Prostate gland (tissue), 2 donors: ENCODE measurements around the gene TAGAP. TPM values are rescaled to one million over a fixed set of nuclear protein-coding genes. Genes with fewer than 3 reads are reported as not detected.
"Not testable (repeated sequence)": the region's sequence is repeated elsewhere in the genome, so short reads cannot be mapped to it uniquely, and the experiment has no call there.

Experiments used
- DNase-seq: peaks from one replicate; pipeline ENCODE4 v3.0.0-alpha.2; 2019; ENCODE audit warnings: low spot score
- H3K27ac ChIP-seq, 2 donors: fragments of 200-600 bp; sonication (generic); 2 replicates each; pipeline ENCODE4 v1.5.1; 2017 to 2019
- H3K27me3 ChIP-seq: fragments of 200-600 bp; sonication (generic); replicated peaks from 2 replicates; pipeline ENCODE4 v1.5.1; 2019; ENCODE audit not compliant: insufficient read depth
- H3K36me3 ChIP-seq, 2 donors: fragments of 200-600 bp; sonication (generic); 1 replicate in 1 of 2; 2 replicates in 1 of 2; pipeline versions ENCODE4 v1.5.1 to v1.8.1; 2017 to 2019
- H3K4me1 ChIP-seq: fragments of 200-600 bp; sonication (generic); replicated peaks from 2 replicates; pipeline ENCODE4 v1.5.1; 2019
- H3K4me3 ChIP-seq, 2 donors: fragments of 200-600 bp; sonication (generic); 2 replicates each; pipeline ENCODE4 v1.5.1; 2017 to 2019
- H3K9me3 ChIP-seq: fragments of 200-600 bp; sonication (generic); 2 replicates; pipeline ENCODE4 v1.5.1; 2017
- CTCF ChIP-seq, 4 experiments: fragments of 200-600 bp in 2 of 4; fragments of 450-650 bp in 2 of 4; sonication (generic) in 2 of 4; IDR thresholded peaks; 1 replicate in 3 of 4; 2 replicates in 1 of 4; pipeline ENCODE4 v1.5.1; 2016 to 2019; ENCODE audit warnings: antibody characterized with exemption in 4 of 4, mild to moderate bottlenecking in 2 of 4, moderate library complexity in 2 of 4
- POLR2A ChIP-seq: fragments of 450-650 bp; IDR thresholded peaks from one replicate; pipeline ENCODE4 v1.6.1; 2016; ENCODE audit warnings: antibody characterized with exemption, mild to moderate bottlenecking
- POLR2AphosphoS5 ChIP-seq: sonication (generic); formaldehyde crosslinking; IDR thresholded peaks from one replicate; pipeline ENCODE4 v1.6.1; 2017; ENCODE audit warnings: antibody characterized with exemption
- WGBS: methylation state at CpG from one replicate; pipeline ENCODE4 v1.1.5; 2018; 5-methylcytosine and 5-hydroxymethylcytosine counted together
- intact Hi-C: fragments of 100-400 bp; cut with DNase I; formaldehyde crosslinking; loops from one replicate; pipeline ENCODE4 v1.14.2; 2022
- total RNA-seq, 2 donors: library from RNA; depleted of rRNA; stranded (reverse); fragments of >200 nt; gene quantifications; one replicate each; pipeline ENCODE4 v1.1.0, GENCODE V29; 2016

Gene TAGAP
- total RNA-seq, 2 donors from 2014 or later = 2.6 to 4.8 TPM

GRCh38 chr6:158996856-158997255 lies 47.9 kb downstream of the TAGAP start:
- no peak for DNase-seq
- Histone ChIP-seq H3K27ac (no peak overlapping the region), H3K4me3 (no peak overlapping the region), H3K4me1 (no peaks in the 10 kb centered on the region), H3K9me3 (no peaks in the 10 kb centered on the region), H3K27me3 (no peaks in the 10 kb centered on the region), H3K36me3 (no peaks in the 10 kb centered on the region)
- intact Hi-C loops = no loop called here
- TF ChIP-seq CTCF (IDR thresholded peaks at IDR 0.05) (no peak), POLR2AphosphoS5 (no peak)
- WGBS = 88% methylated on average over 2 of the region's 2 CpGs

GRCh38 chr6:158993639-158994038 lies 51.2 kb downstream of the TAGAP start:
- intact Hi-C loops = no loop called here
- no peaks in the 10 kb centered on the region for H3K9me3 ChIP-seq
- DNase-seq = no peak
- H3K27ac ChIP-seq = no peak overlapping the region
- no peaks in the 10 kb centered on the region for H3K4me1 ChIP-seq
- no peak overlapping the region for H3K4me3 ChIP-seq
- no peak for TF ChIP-seq CTCF (IDR thresholded peaks at IDR 0.05)
- no peak for TF ChIP-seq POLR2AphosphoS5
- TF ChIP-seq POLR2A = no peak
- H3K36me3 ChIP-seq = no peaks in the 10 kb centered on the region
- no peaks in the 10 kb centered on the region for H3K27me3 ChIP-seq
- 94% methylated on average over 3 of the region's 3 CpGs for WGBS

- no peaks in the 10 kb centered on the region for H3K9me3 ChIP-seq
- TF ChIP-seq POLR2AphosphoS5 (no peak), POLR2A (no peak), CTCF (IDR thresholded peaks at IDR 0.05) (no peak)
- 96% methylated on average over 2 of the region's 2 CpGs for WGBS
Observed at GRCh38 chr6:158991017-158991723, 53.6 kb downstream of the TAGAP start.

GRCh38 chr6:158989711-158990110 lies 55.1 kb downstream of the TAGAP start:
- intact Hi-C loops, H3K36me3 ChIP-seq, H3K27me3 ChIP-seq, H3K9me3 ChIP-seq, H3K4me3 ChIP-seq, H3K4me1 ChIP-seq, DNase-seq, H3K27ac ChIP-seq: not testable (repeated sequence)
- WGBS = 100% methylated on average over 2 of the region's 2 CpGs

More at GRCh38 chr6:158991017-158991723, 53.6 kb downstream of the TAGAP start:
- Histone ChIP-seq H3K4me3 (no peak overlapping the region), H3K4me1 (no peaks in the 10 kb centered on the region), H3K27ac (no peak overlapping the region), H3K27me3 (no peaks in the 10 kb centered on the region), H3K36me3 (no peaks in the 10 kb centered on the region)
- no peak for DNase-seq
- intact Hi-C loops = no loop called here

GRCh38 chr6:158988477-158988876 lies 56.3 kb downstream of the TAGAP start:
- Histone ChIP-seq H3K27me3 (no peaks in the 10 kb centered on the region), H3K4me3 (no peak overlapping the region), H3K9me3 (no peaks in the 10 kb centered on the region), H3K4me1 (no peaks in the 10 kb centered on the region), H3K27ac (no peak overlapping the region), H3K36me3 (no peaks in the 10 kb centered on the region)
- no peak for TF ChIP-seq CTCF (IDR thresholded peaks at IDR 0.05)
- no peak for TF ChIP-seq POLR2A
- TF ChIP-seq POLR2AphosphoS5 = no peak
- intact Hi-C loops = no loop called here
- 97% methylated on average over 1 of the region's 1 CpG for WGBS
- DNase-seq = no peak
